SHP77 treated with DMSO at 0.1 percent for 48 hours (cell line): ENCODE measurements around the gene RNLS.

Experiments used
- DNase-seq: peaks from one replicate; lab custom pipeline; 2025; lab: John Stamatoyannopoulos, UW

Gene RNLS

GRCh38 chr10:88431103-88431502, 152.0 kb downstream of the RNLS start:
- no peak for DNase-seq

GRCh38 chr10:88428976-88429375, 154.1 kb downstream of the RNLS start:
- DNase-seq: no peak

- DNase-seq: no peak
These were observed 154.7 kb downstream of the RNLS start for GRCh38 chr10:88428442-88428841.

- DNase-seq: no peak
These were observed 156.1 kb downstream of the RNLS start for GRCh38 chr10:88427024-88427423.

GRCh38 chr10:88424881-88425280, 158.2 kb downstream of the RNLS start:
- no peak for DNase-seq

- no peak for DNase-seq
These were observed 159.4 kb downstream of the RNLS start for GRCh38 chr10:88423732-88424131.

- DNase-seq: no peak
These were observed 161.5 kb downstream of the RNLS start for GRCh38 chr10:88421590-88421989.

GRCh38 chr10:88418871-88419270, 164.2 kb downstream of the RNLS start:
- DNase-seq: no peak

GRCh38 chr10:88417387-88418030, 165.6 kb downstream of the RNLS start:
- DNase-seq: no peak

- no peak for DNase-seq
These were observed 166.3 kb downstream of the RNLS start for GRCh38 chr10:88416801-88417200.

GRCh38 chr10:88415533-88416130, 167.5 kb downstream of the RNLS start:
- DNase-seq: no peak

GRCh38 chr10:88413412-88413811, 169.7 kb downstream of the RNLS start:
- no peak for DNase-seq

- DNase-seq: no peak
These were observed 171.3 kb downstream of the RNLS start for GRCh38 chr10:88411772-88412349.

- DNase-seq: no peak
These were observed 173.3 kb downstream of the RNLS start for GRCh38 chr10:88409824-88410223.

- DNase-seq: no peak
These were observed 173.9 kb downstream of the RNLS start for GRCh38 chr10:88409236-88409635.

- no peak for DNase-seq
These were observed 175.0 kb downstream of the RNLS start for GRCh38 chr10:88408096-88408495.

- DNase-seq: no peak
These were observed 179.0 kb downstream of the RNLS start for GRCh38 chr10:88404133-88404532.

- DNase-seq: no peak
These were observed 181.3 kb downstream of the RNLS start for GRCh38 chr10:88401671-88402347.

GRCh38 chr10:88399240-88399639, 183.9 kb downstream of the RNLS start:
- DNase-seq: no peak

GRCh38 chr10:88395677-88396076, 187.4 kb downstream of the RNLS start:
- no peak for DNase-seq

- no peak for DNase-seq
These were observed 190.9 kb downstream of the RNLS start for GRCh38 chr10:88392222-88392621.

- no peak for DNase-seq
These were observed 193.1 kb downstream of the RNLS start for GRCh38 chr10:88390041-88390440.

- no peak for DNase-seq
These were observed 193.7 kb downstream of the RNLS start for GRCh38 chr10:88389456-88389855.
